GM12892 (cell line): Measurements from ENCODE around the gene FBXL7.

Experiments used
- DNase-seq: peaks from one replicate; pipeline ENCODE4 v3.0.0; 2011; ENCODE audit not compliant: insufficient read length
- FAIRE-seq: peaks from 2 replicates; lab custom pipeline; 2011; peaks lifted over from hg19 to GRCh38; lab: Jason Lieb, UNC
- POLR2A ChIP-seq: IDR thresholded peaks from 2 replicates; pipeline ENCODE4 v1.6.1; 2011; ENCODE audit warnings: low read depth, low read length, control low read depth
- POLR2AphosphoS5 ChIP-seq: IDR thresholded peaks from 2 replicates; pipeline ENCODE4 v1.6.1; 2011; ENCODE audit warnings: low read depth, low read length, control low read depth
- TAF1 ChIP-seq: IDR thresholded peaks from 2 replicates; pipeline ENCODE4 v1.6.1; 2011; ENCODE audit warnings: low read depth, mild to moderate bottlenecking, control low read depth, low read length, borderline replicate concordance

FBXL7 gene

DNA sequence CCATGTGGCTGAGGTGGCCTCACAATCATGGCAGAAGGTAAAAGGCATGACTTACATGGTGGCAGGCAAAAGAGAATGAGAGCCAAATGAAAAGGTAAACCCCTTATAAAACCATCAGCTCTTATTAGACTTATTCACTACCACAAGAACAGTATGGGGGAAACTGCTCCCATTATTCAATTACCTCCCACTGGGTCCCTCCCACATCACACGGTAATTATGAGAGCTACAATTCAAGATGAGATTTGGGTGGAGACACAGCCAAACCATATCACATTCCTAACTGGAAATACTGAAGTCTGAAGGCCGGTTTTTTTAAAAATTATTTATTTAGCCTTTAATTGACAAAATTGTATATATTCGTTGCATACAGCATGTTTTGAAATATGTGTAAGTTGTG is 28.5 kb downstream of the FBXL7 start:
- no peak for DNase-seq
- no peak for TF ChIP-seq POLR2AphosphoS5
- no peak for TF ChIP-seq POLR2A
- no peak for TF ChIP-seq TAF1
- FAIRE-seq, result no peak

DNA sequence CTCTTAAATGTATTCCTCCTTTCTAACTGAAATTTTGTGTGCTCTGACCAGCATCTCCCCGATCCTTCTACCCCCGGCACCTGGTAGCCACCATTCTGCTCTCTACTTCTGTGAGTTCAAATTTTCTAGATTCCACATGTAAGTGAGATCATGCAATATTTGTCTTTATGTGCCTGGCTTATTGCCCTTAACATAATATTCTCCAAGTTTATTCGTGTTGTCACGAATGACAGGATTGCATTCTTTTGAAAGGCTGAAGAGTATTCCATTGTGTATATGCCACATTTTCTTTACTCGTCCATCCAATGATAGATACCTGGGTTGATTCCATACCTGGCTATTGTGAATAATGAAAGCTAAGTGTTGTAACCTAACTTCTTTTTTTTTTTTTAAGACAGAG is 29.0 kb downstream of the FBXL7 start:
- no peak for DNase-seq
- FAIRE-seq, result no peak
- TF ChIP-seq POLR2AphosphoS5, result no peak
- TF ChIP-seq POLR2A, result no peak
- no peak for TF ChIP-seq TAF1

DNA sequence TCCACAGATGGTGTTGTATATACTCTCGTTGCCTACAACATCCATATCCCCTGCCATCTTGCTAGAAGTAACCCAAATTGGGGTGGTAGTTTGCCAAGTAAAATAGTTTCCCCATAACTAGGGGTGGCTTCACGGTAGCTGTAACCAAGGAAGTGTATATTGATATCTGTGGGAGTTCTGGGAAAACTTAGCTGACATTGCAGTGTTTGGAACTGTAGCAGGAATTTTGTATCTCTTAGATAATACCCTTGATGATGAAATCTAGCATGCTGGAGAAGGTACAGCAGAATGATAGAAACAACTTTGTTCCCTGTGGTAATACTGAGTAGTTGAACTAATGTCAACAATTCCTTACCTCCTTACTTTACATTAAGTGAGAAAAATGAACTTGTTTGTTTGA is 29.8 kb downstream of the FBXL7 start:
- DNase-seq, result no peak
- TF ChIP-seq TAF1 (no peak), POLR2A (no peak), POLR2AphosphoS5 (no peak)
- no peak for FAIRE-seq

DNA sequence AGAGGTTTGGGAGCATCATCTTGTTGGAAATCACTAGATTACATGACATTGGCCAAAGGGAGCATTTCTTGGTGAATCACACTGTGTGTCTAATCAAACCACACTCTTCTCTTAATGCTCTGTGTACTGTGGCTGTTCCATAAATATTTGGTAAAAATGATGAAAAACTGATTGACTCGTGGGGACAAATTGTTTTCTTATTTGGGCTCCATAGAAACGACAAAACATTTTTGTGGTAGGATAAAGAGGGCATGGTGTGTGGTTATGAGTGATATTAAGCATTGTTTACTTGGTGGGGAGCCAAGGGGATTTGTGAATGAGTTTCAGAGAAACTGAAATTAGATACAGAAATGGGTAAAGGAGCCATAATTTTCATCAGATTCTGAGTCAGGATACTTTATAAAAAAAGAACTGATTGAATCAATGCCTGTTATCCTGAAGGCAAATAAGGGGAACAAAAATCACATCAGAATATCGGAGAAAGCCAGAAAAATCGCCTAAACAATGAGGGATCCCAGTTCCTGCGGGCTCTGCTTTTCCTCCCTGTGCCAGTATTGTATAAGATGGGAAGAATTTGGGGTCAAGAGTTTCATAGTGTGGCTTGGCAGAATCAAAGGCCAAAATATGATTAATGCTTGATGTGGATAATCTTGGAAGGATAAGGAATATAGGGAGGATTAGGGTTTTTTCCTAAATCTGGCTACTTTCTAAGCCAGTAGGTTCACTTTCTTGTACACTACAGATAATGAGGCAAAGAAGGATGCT is 33.3 kb downstream of the FBXL7 start:
- DNase-seq, result no peak
- TF ChIP-seq POLR2A, result no peak
- FAIRE-seq, result no peak

DNA sequence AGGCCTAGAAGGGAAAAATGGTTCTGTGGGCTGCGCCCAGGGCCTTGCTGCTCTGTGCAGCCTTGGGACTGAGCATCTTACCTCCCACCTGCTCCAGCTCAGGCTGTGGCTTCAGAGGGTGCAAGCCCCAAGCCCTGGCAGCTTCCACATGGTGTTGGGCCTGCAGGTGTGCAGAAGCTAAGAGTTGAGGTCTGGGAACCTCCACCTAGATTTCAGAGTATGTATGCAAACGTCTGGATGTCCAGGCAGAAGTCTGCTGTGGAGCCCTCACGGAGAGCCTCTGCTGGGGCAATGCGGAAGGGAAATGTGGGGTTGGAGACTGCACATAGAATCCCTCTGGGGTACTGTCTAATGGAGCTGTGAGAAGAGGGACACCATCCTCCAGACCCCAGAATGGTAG is 36.0 kb downstream of the FBXL7 start:
- DNase-seq, result no peak
- FAIRE-seq, result no peak
- TF ChIP-seq POLR2A, result no peak
- no peak for TF ChIP-seq TAF1

DNA sequence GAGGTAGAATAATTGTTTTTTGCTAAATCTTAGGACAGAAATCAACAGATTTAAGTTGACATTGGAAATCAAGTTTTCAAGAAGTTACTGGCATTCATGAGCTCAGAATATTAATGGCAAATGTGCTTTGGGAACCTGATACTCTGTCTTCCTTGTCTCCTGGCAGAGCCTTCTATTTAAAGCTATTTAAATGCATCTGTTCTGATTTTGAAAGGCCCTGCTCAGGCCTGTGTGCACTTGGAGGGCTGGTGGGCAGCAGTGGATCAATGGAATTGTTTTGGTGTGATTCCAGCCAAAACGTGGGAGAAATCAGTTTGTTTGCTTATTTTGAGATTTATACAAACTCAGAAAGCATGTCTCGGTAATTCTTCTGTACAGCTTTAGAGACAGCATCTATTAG is 38.5 kb downstream of the FBXL7 start:
- no peak for DNase-seq
- TF ChIP-seq TAF1, result no peak
- TF ChIP-seq POLR2A, result no peak
- TF ChIP-seq POLR2AphosphoS5, result no peak
- no peak for FAIRE-seq

DNA sequence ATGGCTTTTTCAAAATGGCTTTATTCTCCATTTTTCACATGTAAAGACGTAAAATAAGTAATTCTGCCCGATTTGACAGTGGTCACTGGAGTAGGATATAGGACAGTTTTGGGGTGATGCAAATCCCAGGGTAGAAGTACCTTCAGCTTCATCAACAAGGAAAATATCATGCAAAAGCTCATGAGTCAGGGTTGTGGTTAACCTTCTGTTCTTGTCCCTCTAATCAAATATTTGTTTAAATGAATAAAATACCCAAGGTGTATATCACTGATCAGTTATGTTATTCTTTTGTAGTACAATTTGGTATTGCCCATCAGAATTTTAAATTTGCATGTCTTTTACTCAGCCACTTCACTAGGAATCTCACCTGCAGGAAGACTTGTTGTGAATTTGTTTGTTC is 40.0 kb downstream of the FBXL7 start:
- no peak for TF ChIP-seq TAF1
- TF ChIP-seq POLR2AphosphoS5, result no peak
- TF ChIP-seq POLR2A, result no peak
- DNase-seq, result no peak
- FAIRE-seq, result no peak

DNA sequence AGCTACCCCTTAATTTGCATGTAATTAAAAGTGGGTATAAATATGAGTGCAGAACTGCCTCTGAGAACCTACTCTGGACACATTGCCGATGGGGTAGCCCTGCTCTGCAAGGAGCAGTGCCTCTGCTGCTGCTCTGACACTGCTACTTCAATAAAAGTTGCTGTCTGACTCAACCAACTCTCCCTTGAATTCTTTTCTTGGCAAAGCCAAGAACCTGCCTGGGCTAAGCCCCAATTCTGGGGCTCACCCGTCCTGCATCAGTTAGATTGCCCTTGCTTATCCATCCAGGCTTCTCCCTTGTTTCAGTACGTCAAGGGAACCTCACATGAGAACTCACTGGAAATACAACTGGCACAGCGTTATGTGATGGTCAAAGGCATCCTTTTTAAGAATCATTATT is 44.1 kb downstream of the FBXL7 start:
- TF ChIP-seq TAF1, result no peak
- TF ChIP-seq POLR2AphosphoS5, result no peak
- TF ChIP-seq POLR2A, result no peak
- no peak for FAIRE-seq

DNA sequence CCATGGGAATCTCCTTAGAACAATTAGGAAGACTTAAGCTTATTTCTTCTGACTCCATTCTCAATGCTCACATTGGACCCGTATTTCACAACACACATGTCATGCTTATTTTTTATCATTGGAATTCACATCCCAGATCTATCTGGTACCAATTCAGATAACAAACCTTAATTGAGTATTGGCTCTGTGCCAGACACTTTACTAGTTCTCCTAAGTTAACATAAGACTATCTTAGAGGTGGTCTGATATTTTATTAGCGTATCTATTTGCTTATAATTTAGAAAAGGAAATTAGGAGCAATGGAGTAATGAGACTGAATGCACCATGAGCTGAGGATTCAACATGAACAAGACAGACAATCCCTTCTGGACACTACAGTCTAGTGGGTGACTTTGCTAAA is 45.1 kb downstream of the FBXL7 start:
- DNase-seq (no peak), FAIRE-seq (no peak)
- no peak for TF ChIP-seq TAF1
- no peak for TF ChIP-seq POLR2AphosphoS5
- no peak for TF ChIP-seq POLR2A

More for the DNA sequence above, 44.1 kb downstream of the FBXL7 start:
- DNase-seq, result no peak

DNA sequence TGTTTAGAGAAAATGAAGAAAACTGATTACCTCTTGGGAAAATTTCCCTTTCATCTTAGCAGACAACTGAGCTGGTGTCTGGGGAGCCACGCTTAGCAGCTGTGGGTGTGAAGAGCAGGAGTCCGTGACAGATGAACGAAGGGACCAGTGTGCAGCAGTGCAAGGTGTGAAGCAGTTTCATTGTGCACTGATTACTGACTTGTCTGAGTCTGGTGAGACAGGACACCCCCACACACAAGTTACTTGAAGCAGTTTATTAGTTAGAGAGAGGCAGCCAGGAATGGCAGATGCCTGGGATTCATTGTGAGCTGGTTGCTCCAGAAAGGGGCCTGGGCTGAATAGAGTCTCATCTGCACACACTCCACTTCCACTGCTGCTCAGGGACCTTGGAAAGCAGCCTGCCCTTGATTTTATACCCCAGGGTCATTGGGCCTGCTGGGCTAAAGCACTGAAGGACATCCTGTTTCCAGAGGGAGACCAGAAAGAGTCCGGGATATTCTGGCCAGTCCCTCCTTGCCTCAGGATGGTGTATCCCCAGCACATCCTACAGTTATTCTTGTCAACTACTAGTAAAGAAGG is 47.4 kb downstream of the FBXL7 start:
- FAIRE-seq (no peak), DNase-seq (no peak)
- TF ChIP-seq POLR2AphosphoS5 (no peak), POLR2A (no peak), TAF1 (no peak)

DNA sequence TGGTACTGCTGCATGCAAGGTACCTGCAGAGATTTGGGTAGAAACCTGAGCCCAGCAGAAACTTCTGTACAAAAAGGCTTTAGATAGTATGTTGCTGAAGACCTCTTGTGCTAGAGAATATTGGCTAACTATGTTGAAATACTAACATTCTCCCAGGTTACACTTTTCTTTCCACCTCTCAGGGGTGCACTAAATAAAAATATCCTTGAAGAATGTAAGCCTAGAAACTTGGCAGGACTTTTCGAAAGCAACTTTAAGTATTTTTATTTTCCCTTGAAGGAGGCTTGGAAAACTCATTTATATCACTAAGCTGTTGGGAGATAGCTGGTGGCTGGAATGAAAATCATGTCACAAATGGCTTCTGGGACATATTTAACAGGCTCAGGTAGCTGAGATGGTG is 50.0 kb downstream of the FBXL7 start:
- TF ChIP-seq POLR2A (no peak), TAF1 (no peak), POLR2AphosphoS5 (no peak)
- DNase-seq (no peak), FAIRE-seq (no peak)

DNA sequence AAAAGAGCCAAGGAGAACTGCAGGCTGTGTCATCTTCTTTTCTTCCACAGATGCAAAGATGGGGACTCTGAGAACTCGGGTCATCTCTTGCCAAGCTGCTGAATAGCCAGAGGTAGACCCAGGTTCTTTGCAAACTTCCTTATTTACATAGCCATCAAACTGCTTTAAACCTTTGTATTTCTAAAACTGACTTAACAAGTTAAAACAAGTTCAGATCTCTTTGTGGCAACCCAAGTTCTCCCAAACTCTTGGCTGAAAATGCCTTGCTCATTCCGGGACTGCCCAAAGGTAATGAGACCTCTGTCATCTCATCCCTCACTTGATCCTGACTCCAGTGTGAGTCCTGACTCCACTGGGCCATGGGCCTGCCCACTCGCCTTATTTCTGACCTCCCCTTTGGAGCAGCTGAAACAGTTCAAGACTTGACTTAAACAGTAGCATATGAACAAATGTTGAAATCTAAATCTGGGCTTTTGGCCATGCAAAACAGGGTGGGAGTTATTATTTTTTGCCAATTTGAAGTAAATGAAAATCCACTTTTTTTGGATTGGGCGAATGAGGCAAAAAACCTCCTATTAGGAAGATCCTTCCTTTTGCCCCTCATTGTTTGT is 50.6 kb downstream of the FBXL7 start:
- no peak for TF ChIP-seq POLR2AphosphoS5
- no peak for TF ChIP-seq TAF1
- no peak for TF ChIP-seq POLR2A
- FAIRE-seq (no peak), DNase-seq (no peak)

DNA sequence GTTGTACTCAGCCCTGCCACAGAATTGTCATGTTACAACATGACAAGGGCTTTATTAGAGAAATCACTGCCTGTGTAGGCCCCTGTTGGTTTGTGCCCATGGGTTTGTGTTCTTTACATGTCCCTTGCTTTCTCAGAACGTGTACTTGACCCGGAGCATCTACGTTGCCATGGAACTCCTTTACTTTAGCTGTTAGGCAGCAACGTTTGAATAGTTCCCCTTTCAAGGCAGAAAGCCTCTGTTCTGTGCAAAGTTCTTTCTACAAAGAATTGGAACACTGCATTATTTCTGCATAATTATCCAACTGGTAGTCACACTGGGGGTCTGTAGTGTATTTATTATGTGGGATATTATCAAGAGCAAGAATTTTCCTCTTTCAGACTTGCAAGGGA is 51.1 kb downstream of the FBXL7 start:
- FAIRE-seq, result no peak
- TF ChIP-seq TAF1, result no peak
- TF ChIP-seq POLR2A, result no peak
- no peak for TF ChIP-seq POLR2AphosphoS5
- DNase-seq, result no peak
